Measurements from ENCODE around the gene NOP10.

DNA sequence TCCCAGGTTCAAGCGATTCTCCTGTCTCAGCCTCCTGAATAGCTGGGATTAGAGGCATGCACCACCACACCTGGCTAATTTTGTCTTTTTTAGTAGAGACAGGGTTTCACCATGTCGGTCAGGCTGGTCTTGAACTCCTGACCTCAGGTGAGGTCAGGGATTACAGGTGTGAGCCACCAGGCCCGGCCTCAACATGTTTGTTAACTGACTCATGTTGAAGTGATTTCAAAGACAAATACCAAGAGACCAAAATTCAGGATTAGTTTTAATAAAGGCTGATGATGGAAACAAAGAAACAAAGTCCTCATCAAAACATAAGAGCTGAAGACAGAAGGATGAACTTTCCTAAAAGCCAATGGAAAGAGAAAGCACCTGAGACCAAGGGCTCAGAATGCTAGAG lies 41.9 kb downstream of the NOP10 start:
- TF ChIP-seq, protein P1, sequence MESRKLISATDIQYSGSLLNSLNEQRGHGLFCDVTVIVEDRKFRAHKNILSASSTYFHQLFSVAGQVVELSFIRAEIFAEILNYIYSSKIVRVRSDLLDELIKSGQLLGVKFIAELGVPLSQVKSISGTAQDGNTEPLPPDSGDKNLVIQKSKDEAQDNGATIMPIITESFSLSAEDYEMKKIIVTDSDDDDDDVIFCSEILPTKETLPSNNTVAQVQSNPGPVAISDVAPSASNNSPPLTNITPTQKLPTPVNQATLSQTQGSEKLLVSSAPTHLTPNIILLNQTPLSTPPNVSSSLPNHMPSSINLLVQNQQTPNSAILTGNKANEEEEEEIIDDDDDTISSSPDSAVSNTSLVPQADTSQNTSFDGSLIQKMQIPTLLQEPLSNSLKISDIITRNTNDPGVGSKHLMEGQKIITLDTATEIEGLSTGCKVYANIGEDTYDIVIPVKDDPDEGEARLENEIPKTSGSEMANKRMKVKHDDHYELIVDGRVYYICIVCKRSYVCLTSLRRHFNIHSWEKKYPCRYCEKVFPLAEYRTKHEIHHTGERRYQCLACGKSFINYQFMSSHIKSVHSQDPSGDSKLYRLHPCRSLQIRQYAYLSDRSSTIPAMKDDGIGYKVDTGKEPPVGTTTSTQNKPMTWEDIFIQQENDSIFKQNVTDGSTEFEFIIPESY (IDR thresholded peaks at IDR 0.05; ENCODE audit: borderline replicate concordance, low read depth): no peak
- no peak for TF ChIP-seq FOXM1 (IDR thresholded peaks at IDR 0.05; ENCODE audit: low read depth)
- TF ChIP-seq, protein P2, sequence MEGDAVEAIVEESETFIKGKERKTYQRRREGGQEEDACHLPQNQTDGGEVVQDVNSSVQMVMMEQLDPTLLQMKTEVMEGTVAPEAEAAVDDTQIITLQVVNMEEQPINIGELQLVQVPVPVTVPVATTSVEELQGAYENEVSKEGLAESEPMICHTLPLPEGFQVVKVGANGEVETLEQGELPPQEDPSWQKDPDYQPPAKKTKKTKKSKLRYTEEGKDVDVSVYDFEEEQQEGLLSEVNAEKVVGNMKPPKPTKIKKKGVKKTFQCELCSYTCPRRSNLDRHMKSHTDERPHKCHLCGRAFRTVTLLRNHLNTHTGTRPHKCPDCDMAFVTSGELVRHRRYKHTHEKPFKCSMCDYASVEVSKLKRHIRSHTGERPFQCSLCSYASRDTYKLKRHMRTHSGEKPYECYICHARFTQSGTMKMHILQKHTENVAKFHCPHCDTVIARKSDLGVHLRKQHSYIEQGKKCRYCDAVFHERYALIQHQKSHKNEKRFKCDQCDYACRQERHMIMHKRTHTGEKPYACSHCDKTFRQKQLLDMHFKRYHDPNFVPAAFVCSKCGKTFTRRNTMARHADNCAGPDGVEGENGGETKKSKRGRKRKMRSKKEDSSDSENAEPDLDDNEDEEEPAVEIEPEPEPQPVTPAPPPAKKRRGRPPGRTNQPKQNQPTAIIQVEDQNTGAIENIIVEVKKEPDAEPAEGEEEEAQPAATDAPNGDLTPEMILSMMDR (IDR thresholded peaks at IDR 0.05): no peak
- TF ChIP-seq, protein P3, sequence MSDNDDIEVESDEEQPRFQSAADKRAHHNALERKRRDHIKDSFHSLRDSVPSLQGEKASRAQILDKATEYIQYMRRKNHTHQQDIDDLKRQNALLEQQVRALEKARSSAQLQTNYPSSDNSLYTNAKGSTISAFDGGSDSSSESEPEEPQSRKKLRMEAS (IDR thresholded peaks at IDR 0.05; ENCODE audit: low read depth): no peak
- no peak for TF ChIP-seq SIN3A (IDR thresholded peaks at IDR 0.05; ENCODE audit: borderline replicate concordance, low read depth, low read length)
- no peak for TF ChIP-seq RXRA (IDR thresholded peaks at IDR 0.05; ENCODE audit: borderline replicate concordance, low read depth)
- no peak for TF ChIP-seq YY1 (IDR thresholded peaks at IDR 0.05; ENCODE audit: low read depth)
- TF ChIP-seq MEF2A (IDR thresholded peaks at IDR 0.05; ENCODE audit: borderline replicate concordance, low read depth): no peak
- TF ChIP-seq NFIC (IDR thresholded peaks at IDR 0.05; ENCODE audit: borderline replicate concordance): no peak
- TF ChIP-seq GABPA (IDR thresholded peaks at IDR 0.05; ENCODE audit: low read depth): no peak
- TF ChIP-seq TAF1 (IDR thresholded peaks at IDR 0.05; ENCODE audit: borderline replicate concordance, low read depth, low read length): no peak
